ENCODE measurements around the gene INSIG2. TPM values are rescaled to one million over a fixed set of nuclear protein-coding genes. Genes with fewer than 3 reads are reported as not detected.

INSIG2 gene
- polyA plus RNA-seq, 1 donor (not counting 4 experiments of a cell fraction or from before 2014, with no cell fraction given) = 28.6 TPM

GRCh38 chr2:118047380-118047826 lies 40.9 kb upstream of the INSIG2 start:
- DNase-seq (ENCODE audit: low read depth, low spot score) (no peak), FAIRE-seq (peak; percentile 48)
- no peak overlapping the region for H3K9ac ChIP-seq (ENCODE audit: control insufficient read depth, extremely low read depth, insufficient read depth, low read length)
- H3K27ac ChIP-seq (ENCODE audit: control insufficient read depth, insufficient read depth, low read length) = no peak overlapping the region
- H3K27me3 ChIP-seq (ENCODE audit: control insufficient read depth, extremely low read depth, insufficient read depth, low read length) = no peaks in the 10 kb centered on the region
- peak overlapping the region; percentile 24 for H2AFZ ChIP-seq (ENCODE audit: control insufficient read depth, low read length)
- H3K36me3 ChIP-seq (ENCODE audit: control insufficient read depth in 2 of 2, extremely low read depth in 1 of 2, insufficient read depth in 2 of 2, low read length in 2 of 2) = no peaks in the 10 kb centered on the region
- TF ChIP-seq EZH2 (IDR thresholded peaks at IDR 0.05; ENCODE audit: low read length) (no peak), CTCF (optimal IDR thresholded peaks at IDR 0.05 in 1 of 3, IDR thresholded peaks at IDR 0.05 in 1 of 3, conservative IDR thresholded peaks at IDR 0.05 in 1 of 3; ENCODE audit: extremely low read depth in 1 of 3, insufficient read depth in 2 of 3, low read length in 3 of 3) (no peak)
- H3K4me2 ChIP-seq (ENCODE audit: control insufficient read depth, extremely low read depth, insufficient read depth, low read depth, low read length) = peak overlapping the region; percentile 22
- no peak overlapping the region for H3K4me3 ChIP-seq (ENCODE audit: control insufficient read depth in 2 of 3, extremely low read depth in 1 of 3, insufficient read depth in 2 of 3, low read depth in 1 of 3, low read length in 3 of 3)
- dilution Hi-C loops (cut with MboI; ENCODE audit: extremely low pct_ligation_motif_present, low sequenced_read_pairs) = no loop called here
- H3K4me1 ChIP-seq (ENCODE audit: control insufficient read depth, extremely low read depth, insufficient read depth, low read length) = peaks cover 9% of the 10 kb centered on the region
- no peaks in the 10 kb centered on the region for H3K79me2 ChIP-seq (ENCODE audit: control insufficient read depth, insufficient read depth, low read length)
- no peaks in the 10 kb centered on the region for H3K9me3 ChIP-seq (ENCODE audit: control insufficient read depth, low read depth, low read length)
- H4K20me1 ChIP-seq (ENCODE audit: control insufficient read depth, extremely low read depth, insufficient read depth, low read length) = no peaks in the 10 kb centered on the region
- no peaks in the 10 kb centered on the region for H3K9me1 ChIP-seq (ENCODE audit: control insufficient read depth, extremely low read depth, insufficient read depth, low read length)

- no peaks in the 10 kb centered on the region for H4K20me1 ChIP-seq (ENCODE audit: control insufficient read depth, extremely low read depth, insufficient read depth, low read length)
- no peaks in the 10 kb centered on the region for H3K79me2 ChIP-seq (ENCODE audit: control insufficient read depth, insufficient read depth, low read length)
- no peak overlapping the region for H3K4me2 ChIP-seq (ENCODE audit: control insufficient read depth, extremely low read depth, insufficient read depth, low read depth, low read length)
- no peaks in the 10 kb centered on the region for H3K9me3 ChIP-seq (ENCODE audit: control insufficient read depth, low read depth, low read length)
- DNase-seq (ENCODE audit: low read depth, low spot score) (no peak), FAIRE-seq (peak; percentile 56)
- H3K4me1 ChIP-seq (ENCODE audit: control insufficient read depth, extremely low read depth, insufficient read depth, low read length) = peaks cover 9% of the 10 kb centered on the region
- H3K4me3 ChIP-seq (ENCODE audit: control insufficient read depth in 2 of 3, extremely low read depth in 1 of 3, insufficient read depth in 2 of 3, low read depth in 1 of 3, low read length in 3 of 3) = no peak overlapping the region
- H3K9me1 ChIP-seq (ENCODE audit: control insufficient read depth, extremely low read depth, insufficient read depth, low read length) = no peaks in the 10 kb centered on the region
- H3K9ac ChIP-seq (ENCODE audit: control insufficient read depth, extremely low read depth, insufficient read depth, low read length) = no peak overlapping the region
- H3K27me3 ChIP-seq (ENCODE audit: control insufficient read depth, extremely low read depth, insufficient read depth, low read length) = no peaks in the 10 kb centered on the region
- no peaks in the 10 kb centered on the region for H3K36me3 ChIP-seq (ENCODE audit: control insufficient read depth in 2 of 2, extremely low read depth in 1 of 2, insufficient read depth in 2 of 2, low read length in 2 of 2)
- no peak overlapping the region for H3K27ac ChIP-seq (ENCODE audit: control insufficient read depth, insufficient read depth, low read length)
- dilution Hi-C loops (cut with MboI; ENCODE audit: extremely low pct_ligation_motif_present, low sequenced_read_pairs) = no loop called here
- H2AFZ ChIP-seq (ENCODE audit: control insufficient read depth, low read length) = no peak overlapping the region
- TF ChIP-seq CTCF (optimal IDR thresholded peaks at IDR 0.05 in 1 of 3, IDR thresholded peaks at IDR 0.05 in 1 of 3, conservative IDR thresholded peaks at IDR 0.05 in 1 of 3; ENCODE audit: extremely low read depth in 1 of 3, insufficient read depth in 2 of 3, low read length in 3 of 3) (no peak), EZH2 (IDR thresholded peaks at IDR 0.05; ENCODE audit: low read length) (no peak)
These were observed 39.9 kb upstream of the INSIG2 start for GRCh38 chr2:118048401-118048800.
